Mesendoderm (in vitro differentiated cells): ENCODE data around the gene GJB1.

Experiments used
- DNase-seq: peaks from one replicate; pipeline ENCODE4 v3.0.0; 2013
- H2AK5ac ChIP-seq: 2 replicates; pipeline ENCODE4 v1.6.1; 2013; ENCODE audit warnings: low read length, inconsistent platforms
- H2BK120ac ChIP-seq: 2 replicates; pipeline ENCODE4 v1.6.1; 2013; ENCODE audit warnings: low read depth, mild to moderate bottlenecking, low read length, moderate library complexity, mixed read lengths
- H2BK15ac ChIP-seq: replicated peaks from 2 replicates; pipeline ENCODE4 v1.6.1; 2013; ENCODE audit warnings: low read depth, mild to moderate bottlenecking, moderate library complexity
- H2BK5ac ChIP-seq: 2 replicates; pipeline ENCODE4 v1.6.1; 2013; ENCODE audit warnings: low read length, inconsistent platforms
- H3K18ac ChIP-seq: 2 replicates; pipeline ENCODE4 v1.6.1; 2013; ENCODE audit warnings: mild to moderate bottlenecking, low read length, mixed read lengths
- H3K23ac ChIP-seq: one replicate; pipeline ENCODE4 v1.6.1; 2013; ENCODE audit warnings: low read length
- H3K27ac ChIP-seq: 2 replicates; pipeline ENCODE4 v1.5.1; 2013; ENCODE audit warnings: low read depth, mild to moderate bottlenecking, inconsistent platforms, low read length, moderate library complexity
- H3K27me3 ChIP-seq: 2 replicates; pipeline ENCODE4 v1.6.1; 2013; ENCODE audit warnings: low read length, control low read depth, mild to moderate bottlenecking, inconsistent platforms; ENCODE audit not compliant: insufficient read depth, poor library complexity
- H3K36me3 ChIP-seq: 2 replicates; pipeline ENCODE4 v1.6.1; 2013; ENCODE audit warnings: low read length, inconsistent platforms; ENCODE audit not compliant: control insufficient read depth, insufficient read depth
- H3K4ac ChIP-seq: one replicate; pipeline ENCODE4 v1.6.1; 2013; ENCODE audit warnings: low read depth, mild to moderate bottlenecking, low read length, moderate library complexity
- H3K4me1 ChIP-seq: 2 replicates; pipeline ENCODE4 v1.6.1; 2013; ENCODE audit warnings: low read depth, low read length, inconsistent platforms; ENCODE audit not compliant: control insufficient read depth
- H3K4me2 ChIP-seq: 2 replicates; pipeline ENCODE4 v1.6.1; 2013; ENCODE audit warnings: low read length
- H3K4me3 ChIP-seq: 2 replicates; pipeline ENCODE4 v1.5.1; 2013; ENCODE audit warnings: mild to moderate bottlenecking, low read length
- H3K56ac ChIP-seq: one replicate; pipeline ENCODE4 v1.6.1; 2013; ENCODE audit warnings: low read length
- H3K79me1 ChIP-seq: 2 replicates; pipeline ENCODE4 v1.6.1; 2013; ENCODE audit warnings: low read length, inconsistent platforms
- H3K79me2 ChIP-seq: 2 replicates; pipeline ENCODE4 v1.6.1; 2013; ENCODE audit warnings: mild to moderate bottlenecking, low read length; ENCODE audit not compliant: control insufficient read depth, insufficient read depth
- H3K9ac ChIP-seq: 2 replicates; pipeline ENCODE4 v1.6.1; 2013; ENCODE audit warnings: low read length, inconsistent platforms
- H4K5ac ChIP-seq: one replicate; pipeline ENCODE4 v1.6.1; 2013; ENCODE audit warnings: low read length
- H4K8ac ChIP-seq: one replicate; pipeline ENCODE4 v1.6.1; 2013; ENCODE audit warnings: low read depth, mild to moderate bottlenecking, control low read depth, low read length, moderate library complexity
- WGBS: extraction: QIAGEN DNeasy Blood & Tissue Kit; methylation state at CpG from one replicate; pipeline ENCODE4 v1.1.7; 2013; ENCODE audit warnings: low lambda C conversion rate, missing lambda C conversion rate; ENCODE audit not compliant: insufficient coverage; ENCODE audit errors: extremely low coverage; 5-methylcytosine and 5-hydroxymethylcytosine counted together

GJB1 gene

GRCh38 chrX:71215338-71215912 lies 7.6 kb upstream of the GJB1 start:
- no peak overlapping the region for H3K4me3 ChIP-seq
- WGBS = no CpG with 5 or more reads among the region's 10 CpGs
- no peaks in the 10 kb centered on the region for H3K27me3 ChIP-seq

GRCh38 chrX:71216485-71216884 lies 6.5 kb upstream of the GJB1 start:
- Histone ChIP-seq H2BK120ac (no peak overlapping the region), H3K4me1 (no peaks in the 10 kb centered on the region), H2BK5ac (no peak overlapping the region), H3K4ac (no peak overlapping the region), H3K4me2 (no peak overlapping the region), H3K27ac (no peak overlapping the region), H3K27me3 (no peaks in the 10 kb centered on the region), H4K8ac (no peak overlapping the region), H3K18ac (no peak overlapping the region), H3K79me2 (no peaks in the 10 kb centered on the region), H3K56ac (no peak overlapping the region), H2AK5ac (no peak overlapping the region), H4K5ac (no peak overlapping the region), H3K4me3 (no peak overlapping the region), H3K36me3 (no peaks in the 10 kb centered on the region), H3K23ac (no peak overlapping the region), H2BK15ac (no peak overlapping the region), H3K79me1 (no peaks in the 10 kb centered on the region), H3K9ac (no peak overlapping the region)
- no CpG with 5 or more reads among the region's 6 CpGs for WGBS
- DNase-seq = no peak

More at GRCh38 chrX:71215338-71215912, 7.6 kb upstream of the GJB1 start:
- Histone ChIP-seq H2BK120ac (no peak overlapping the region), H3K27ac (no peak overlapping the region), H3K79me2 (no peaks in the 10 kb centered on the region), H3K18ac (no peak overlapping the region), H3K36me3 (no peaks in the 10 kb centered on the region), H2BK15ac (no peak overlapping the region), H3K4me1 (no peaks in the 10 kb centered on the region), H2AK5ac (no peak overlapping the region), H3K4ac (no peak overlapping the region), H2BK5ac (no peak overlapping the region), H3K4me2 (no peak overlapping the region), H3K23ac (no peak overlapping the region), H4K5ac (no peak overlapping the region), H3K9ac (no peak overlapping the region), H4K8ac (no peak overlapping the region), H3K79me1 (no peaks in the 10 kb centered on the region), H3K56ac (no peak overlapping the region)
- DNase-seq = no peak

- no peaks in the 10 kb centered on the region for H3K36me3 ChIP-seq
- H3K18ac ChIP-seq = no peak overlapping the region
- H3K79me2 ChIP-seq = no peaks in the 10 kb centered on the region
- no peak overlapping the region for H3K4me2 ChIP-seq
- H4K5ac ChIP-seq = no peak overlapping the region
- no peaks in the 10 kb centered on the region for H3K79me1 ChIP-seq
- H3K27me3 ChIP-seq = no peaks in the 10 kb centered on the region
- no CpG with 5 or more reads among the region's 6 CpGs for WGBS
- H2BK120ac ChIP-seq = no peak overlapping the region
- no peak overlapping the region for H3K27ac ChIP-seq
- H3K4me1 ChIP-seq = no peaks in the 10 kb centered on the region
- no peak overlapping the region for H2BK15ac ChIP-seq
- DNase-seq = no peak
- no peak overlapping the region for H4K8ac ChIP-seq
- H3K4me3 ChIP-seq = no peak overlapping the region
- H2BK5ac ChIP-seq = no peak overlapping the region
- no peak overlapping the region for H3K23ac ChIP-seq
- H3K4ac ChIP-seq = no peak overlapping the region
- H3K56ac ChIP-seq = no peak overlapping the region
- no peak overlapping the region for H2AK5ac ChIP-seq
- no peak overlapping the region for H3K9ac ChIP-seq
Observed at GRCh38 chrX:71217298-71217697, 5.7 kb upstream of the GJB1 start.

- Histone ChIP-seq H2BK120ac (no peak overlapping the region), H2BK5ac (no peak overlapping the region), H3K9ac (no peak overlapping the region), H3K27ac (no peak overlapping the region), H3K4me3 (no peak overlapping the region), H4K8ac (no peak overlapping the region), H3K4me1 (no peaks in the 10 kb centered on the region), H3K4ac (no peak overlapping the region), H2AK5ac (no peak overlapping the region), H3K18ac (no peak overlapping the region), H3K36me3 (no peaks in the 10 kb centered on the region), H3K79me2 (no peaks in the 10 kb centered on the region), H3K56ac (no peak overlapping the region), H2BK15ac (no peak overlapping the region), H4K5ac (no peak overlapping the region), H3K79me1 (no peaks in the 10 kb centered on the region), H3K27me3 (no peaks in the 10 kb centered on the region), H3K23ac (no peak overlapping the region), H3K4me2 (no peak overlapping the region)
- no peak for DNase-seq
- WGBS = no CpG with 5 or more reads among the region's 1 CpG
Observed at GRCh38 chrX:71221145-71221544, 1.9 kb upstream of the GJB1 start.

GRCh38 chrX:71224098-71224708 lies 1.2 kb downstream of the GJB1 start:
- Histone ChIP-seq H3K79me2 (no peaks in the 10 kb centered on the region), H3K18ac (no peak overlapping the region), H3K4me3 (no peak overlapping the region), H2BK120ac (no peak overlapping the region), H4K8ac (no peak overlapping the region), H3K4me2 (no peak overlapping the region), H2BK5ac (no peak overlapping the region), H2BK15ac (no peak overlapping the region), H3K4ac (no peak overlapping the region), H3K79me1 (no peaks in the 10 kb centered on the region), H2AK5ac (no peak overlapping the region), H3K27me3 (no peaks in the 10 kb centered on the region), H3K23ac (no peak overlapping the region), H3K27ac (no peak overlapping the region), H3K56ac (no peak overlapping the region), H3K4me1 (no peaks in the 10 kb centered on the region), H3K9ac (no peak overlapping the region), H3K36me3 (no peaks in the 10 kb centered on the region), H4K5ac (no peak overlapping the region)
- no peak for DNase-seq
- WGBS = no CpG with 5 or more reads among the region's 32 CpGs

- no peak overlapping the region for H3K4ac ChIP-seq
- no peak overlapping the region for H3K18ac ChIP-seq
- no peak overlapping the region for H3K23ac ChIP-seq
- no peaks in the 10 kb centered on the region for H3K27me3 ChIP-seq
- WGBS = no CpG with 5 or more reads among the region's 2 CpGs
- peak overlapping the region; percentile 49 for H3K56ac ChIP-seq
- H2BK120ac ChIP-seq = no peak overlapping the region
- H2AK5ac ChIP-seq = no peak overlapping the region
- no peaks in the 10 kb centered on the region for H3K79me1 ChIP-seq
- H3K4me1 ChIP-seq = no peaks in the 10 kb centered on the region
- H2BK5ac ChIP-seq = no peak overlapping the region
- no peak for DNase-seq
- H3K9ac ChIP-seq = no peak overlapping the region
- no peaks in the 10 kb centered on the region for H3K36me3 ChIP-seq
- no peak overlapping the region for H3K4me2 ChIP-seq
- H3K4me3 ChIP-seq = no peak overlapping the region
- H2BK15ac ChIP-seq = no peak overlapping the region
- no peak overlapping the region for H3K27ac ChIP-seq
- H4K8ac ChIP-seq = no peak overlapping the region
- H3K79me2 ChIP-seq = no peaks in the 10 kb centered on the region
- H4K5ac ChIP-seq = no peak overlapping the region
Observed at GRCh38 chrX:71225009-71225408, 2.0 kb downstream of the GJB1 start.
